Stimulated activated CD4-positive, alpha-beta T cell treated with anti-CD3 and anti-CD28 coated beads, Interleukin-15, amount 100 ng/mL, for 1 hour (primary cell): ENCODE results near the gene EVX2.

Experiments
- DNase-seq, 2 donors: peaks; one replicate each; pipeline ENCODE4 v3.0.0-alpha.2; 2020; ENCODE audit warnings: low read depth in 1 of 2, low spot score in 1 of 2

EVX2 gene

DNA sequence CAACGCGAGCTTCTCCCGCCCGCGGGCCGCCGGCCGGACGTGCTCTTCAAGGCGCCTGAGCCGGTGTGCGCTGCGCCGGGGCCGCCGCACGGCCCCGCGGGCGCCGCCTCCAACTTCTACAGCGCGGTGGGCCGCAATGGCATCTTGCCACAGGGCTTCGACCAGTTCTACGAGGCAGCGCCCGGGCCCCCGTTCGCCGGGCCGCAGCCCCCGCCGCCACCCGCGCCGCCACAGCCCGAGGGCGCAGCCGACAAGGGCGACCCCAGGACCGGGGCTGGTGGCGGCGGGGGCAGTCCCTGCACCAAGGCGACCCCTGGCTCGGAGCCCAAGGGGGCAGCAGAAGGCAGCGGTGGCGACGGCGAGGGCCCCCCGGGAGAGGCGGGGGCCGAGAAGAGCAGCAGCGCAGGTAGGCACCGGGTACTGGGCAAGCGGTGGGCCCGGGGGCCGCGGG is 24.0 kb upstream of the EVX2 start:
- DNase-seq, result no peak

- no peak for DNase-seq
Observed at GRCh38 chr2:176106581-176107539, 23.1 kb upstream of the EVX2 start, which contains the start of gene HOXD11. TSS of gene HOXD11 (plus strand) at chr2:176107280. CDS start at chr2:176107356, 76 bp downstream.

GRCh38 chr2:176105730-176106580 is 22.2 kb upstream of the EVX2 start:
- DNase-seq, result no peak

- no peak for DNase-seq
Observed at GRCh38 chr2:176105078-176105729, 21.4 kb upstream of the EVX2 start.

- DNase-seq, result no peak
Observed at GRCh38 chr2:176104316-176105077, 20.7 kb upstream of the EVX2 start.

DNA sequence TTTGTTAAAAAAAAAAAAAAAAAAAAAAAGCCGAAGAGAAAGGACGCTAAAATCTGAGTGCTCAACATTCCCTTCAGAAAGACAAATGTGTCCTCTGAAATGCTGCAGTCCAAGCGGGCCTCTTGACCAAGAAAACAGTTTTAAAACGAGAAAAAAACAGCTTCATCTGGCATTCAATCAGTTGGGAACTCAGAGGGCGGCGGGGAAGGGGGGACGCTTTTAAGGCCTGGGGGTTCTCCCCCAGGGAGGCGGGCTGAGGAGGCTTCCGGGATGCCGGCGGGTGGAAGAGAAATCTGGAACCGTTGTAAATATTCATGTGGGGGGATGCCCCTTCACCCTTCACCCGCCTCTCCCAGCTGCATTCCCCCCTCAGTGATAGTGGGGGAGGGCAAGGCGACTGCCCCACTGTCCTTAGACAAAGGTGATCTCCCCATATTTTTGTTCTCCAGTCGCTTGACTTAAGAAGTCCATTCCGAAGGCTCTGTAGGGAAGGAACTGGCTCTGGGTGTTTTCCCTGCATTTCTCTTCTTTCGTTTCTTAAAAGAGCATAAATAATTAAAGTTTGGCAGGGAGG is 20.1 kb upstream of the EVX2 start:
- DNase-seq, result no peak

DNA sequence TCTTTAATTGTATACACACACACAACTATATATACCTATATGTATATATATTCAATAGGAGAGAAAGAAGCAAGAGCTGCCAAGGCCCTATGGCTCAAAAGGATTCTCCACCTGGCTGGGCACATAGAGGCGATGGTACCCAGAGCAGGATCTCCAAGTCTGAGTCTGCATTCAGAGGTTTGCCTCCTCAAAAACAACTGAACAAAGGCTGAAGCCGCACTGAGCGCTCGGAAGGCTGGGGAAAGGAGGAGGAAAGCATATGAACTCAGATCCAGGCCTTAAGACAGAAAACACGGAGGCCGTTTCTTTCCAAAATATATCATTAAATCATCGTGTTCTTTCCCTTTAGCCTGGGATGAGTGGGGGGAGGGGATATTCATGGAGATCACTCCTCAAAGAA is 19.4 kb upstream of the EVX2 start:
- DNase-seq, result no peak

DNA sequence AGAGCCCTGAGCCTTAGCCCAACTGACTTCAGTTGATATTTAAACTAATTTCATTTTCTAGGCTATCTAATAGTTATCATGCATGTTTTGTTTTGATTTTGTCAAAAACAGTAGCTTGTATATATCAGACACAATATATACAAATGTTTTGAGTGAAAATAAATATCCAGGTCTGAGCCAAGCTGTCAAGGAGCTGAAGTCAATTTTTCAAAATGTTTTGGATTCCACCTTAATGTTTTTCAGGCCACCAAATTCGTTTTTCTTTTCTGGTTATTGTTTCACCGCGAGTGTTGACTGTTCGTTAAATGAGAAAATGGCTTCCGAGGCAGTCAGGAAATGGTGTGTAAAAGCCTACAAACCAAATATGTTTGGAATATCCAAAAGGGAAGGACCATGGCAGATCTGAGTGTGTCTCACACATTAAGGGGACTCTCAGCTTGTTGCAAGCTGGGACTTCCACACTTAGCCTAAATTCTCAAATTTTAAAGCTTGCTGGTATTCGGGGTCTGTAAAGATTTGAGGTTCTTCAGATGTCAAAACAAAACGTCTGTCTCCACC is 18.6 kb upstream of the EVX2 start:
- DNase-seq, result no peak

DNA sequence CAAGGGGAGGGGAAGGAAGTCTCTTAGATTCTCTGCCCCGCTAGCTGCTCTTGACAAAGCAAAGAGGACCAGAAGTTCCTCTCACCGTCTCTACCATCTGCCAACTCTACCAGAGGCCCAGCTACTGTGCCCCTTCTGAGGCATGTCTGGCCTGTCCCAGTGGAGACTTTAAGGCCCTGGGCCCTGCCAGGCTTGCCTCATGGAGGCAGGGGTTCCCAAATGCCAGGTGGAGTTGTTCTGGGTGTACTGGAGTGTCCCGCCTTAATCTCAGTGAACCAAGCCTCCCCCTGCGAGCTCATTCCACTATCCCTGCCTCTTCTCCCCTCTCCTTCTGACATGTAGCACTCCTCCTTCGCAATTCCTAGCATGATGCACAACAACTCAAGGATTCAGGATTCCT is 18.1 kb upstream of the EVX2 start:
- DNase-seq, result no peak

DNA sequence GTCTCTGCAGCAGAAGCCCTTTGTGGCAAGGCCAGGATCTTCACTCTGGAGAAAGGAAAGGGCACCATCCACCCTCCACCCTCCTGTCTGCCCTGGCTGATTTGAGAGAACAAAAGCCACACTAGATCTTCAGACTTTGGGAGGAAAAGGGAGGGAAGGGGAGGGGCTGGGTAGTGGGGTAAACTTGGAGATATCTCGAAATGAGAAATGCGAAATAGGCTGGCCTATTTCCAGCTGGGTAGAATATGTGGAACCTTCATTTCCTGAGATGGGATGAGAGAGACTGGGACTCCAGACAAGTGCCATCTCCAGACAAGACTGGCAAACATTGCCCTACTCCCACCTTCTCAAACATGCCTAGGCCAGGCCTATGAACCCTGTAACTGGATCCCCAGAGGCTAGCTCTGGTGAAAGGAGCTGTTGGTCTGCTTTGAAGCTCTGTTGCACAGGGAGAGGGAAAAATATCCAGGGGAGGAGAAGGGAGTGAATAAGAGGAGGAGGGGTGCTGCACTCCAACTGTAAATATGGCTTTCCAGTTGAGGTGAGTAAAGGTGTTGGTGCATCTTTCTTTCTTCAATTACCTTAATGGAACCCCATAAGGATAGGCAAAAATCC is 17.6 kb upstream of the EVX2 start:
- DNase-seq, result no peak

DNA sequence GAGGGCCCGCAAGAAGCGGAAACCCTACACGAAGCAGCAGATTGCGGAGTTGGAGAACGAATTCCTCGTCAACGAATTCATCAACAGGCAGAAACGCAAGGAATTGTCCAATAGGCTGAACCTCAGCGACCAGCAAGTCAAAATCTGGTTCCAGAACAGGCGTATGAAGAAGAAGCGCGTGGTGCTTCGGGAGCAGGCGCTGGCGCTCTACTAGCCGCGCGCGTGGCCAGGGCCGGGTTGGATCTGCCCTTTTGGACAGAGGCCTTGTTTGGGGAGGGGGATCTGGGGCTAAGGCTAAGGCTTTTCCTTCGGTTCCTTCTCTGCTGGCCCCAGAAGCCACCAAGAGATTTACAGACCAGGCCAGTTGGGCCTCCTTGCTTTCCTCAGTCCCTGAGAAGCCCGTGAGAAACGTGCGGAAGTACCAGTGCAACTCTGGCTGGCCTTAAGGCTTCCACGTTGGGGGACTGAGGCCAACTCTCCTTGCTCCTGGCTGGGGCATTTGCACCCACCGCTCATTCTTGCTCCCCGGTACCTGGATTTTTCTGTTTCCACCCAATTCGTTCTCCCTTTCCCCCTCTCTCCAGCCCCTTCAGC is 16.9 kb upstream of the EVX2 start:
- DNase-seq, result no peak

DNA sequence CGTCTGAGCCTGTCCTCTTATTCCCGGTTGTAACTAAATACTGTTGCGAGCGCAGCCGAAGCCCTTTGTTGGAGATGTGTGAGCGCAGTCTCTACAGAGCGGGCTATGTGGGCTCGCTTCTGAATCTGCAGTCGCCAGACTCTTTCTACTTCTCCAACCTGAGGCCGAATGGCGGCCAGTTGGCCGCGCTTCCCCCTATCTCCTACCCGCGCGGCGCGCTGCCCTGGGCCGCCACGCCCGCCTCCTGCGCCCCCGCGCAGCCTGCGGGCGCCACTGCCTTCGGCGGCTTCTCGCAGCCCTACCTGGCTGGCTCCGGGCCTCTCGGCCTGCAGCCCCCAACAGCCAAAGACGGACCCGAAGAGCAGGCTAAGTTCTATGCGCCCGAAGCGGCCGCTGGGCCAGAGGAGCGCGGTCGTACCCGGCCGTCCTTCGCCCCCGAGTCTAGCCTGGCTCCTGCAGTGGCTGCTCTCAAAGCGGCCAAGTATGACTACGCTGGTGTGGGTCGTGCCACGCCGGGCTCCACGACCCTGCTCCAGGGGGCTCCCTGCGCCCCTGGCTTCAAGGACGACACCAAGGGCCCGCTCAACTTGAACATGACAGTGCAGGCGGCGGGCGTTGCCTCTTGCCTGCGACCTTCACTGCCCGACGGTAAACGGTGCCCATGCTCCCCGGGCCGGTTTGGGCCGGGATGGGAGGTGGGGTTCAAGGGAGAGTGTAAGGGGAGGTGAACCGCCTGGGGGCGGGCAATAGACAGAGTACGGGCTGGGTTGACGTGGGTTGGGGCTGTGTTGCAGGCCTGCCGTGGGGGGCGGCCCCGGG is 16.2 kb upstream of the EVX2 start, which contains the start of gene HOXD12:
TSS of gene HOXD12 (plus strand) at position 68 of the 819 bp plus-strand sequence. CDS start at position 75, 7 bp downstream.
- DNase-seq, result no peak

GRCh38 chr2:176099159-176099727 is 15.5 kb upstream of the EVX2 start:
- no peak for DNase-seq

- no peak for DNase-seq
Observed at GRCh38 chr2:176098366-176099158, 14.8 kb upstream of the EVX2 start.

DNA sequence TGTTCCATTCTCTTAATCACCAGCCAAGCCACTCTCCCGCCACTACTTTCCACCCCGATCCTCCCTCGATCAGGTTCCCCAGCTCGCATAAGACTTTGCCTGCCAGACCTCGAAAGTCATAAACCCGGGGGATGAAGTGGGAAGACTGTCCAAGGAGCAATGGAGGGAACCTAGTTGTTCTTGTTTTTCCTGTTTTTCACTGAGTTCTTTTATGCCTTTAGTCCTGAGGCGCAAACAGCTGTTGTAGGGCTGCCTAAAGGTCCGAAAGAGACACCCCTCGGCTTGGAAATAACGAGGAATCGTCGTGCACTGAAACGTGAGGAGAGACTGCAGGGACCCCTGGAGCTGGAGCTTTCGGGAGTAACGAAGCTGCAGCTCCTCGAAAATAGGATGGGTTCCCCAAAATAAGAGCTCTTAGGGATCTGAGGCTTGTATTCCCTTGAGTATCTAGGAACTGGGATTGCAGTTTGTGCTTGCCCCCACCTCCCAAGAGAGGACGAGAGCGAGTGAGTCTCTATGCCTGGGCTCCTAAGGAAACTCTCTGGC is 14.1 kb upstream of the EVX2 start:
- DNase-seq, result no peak

DNA sequence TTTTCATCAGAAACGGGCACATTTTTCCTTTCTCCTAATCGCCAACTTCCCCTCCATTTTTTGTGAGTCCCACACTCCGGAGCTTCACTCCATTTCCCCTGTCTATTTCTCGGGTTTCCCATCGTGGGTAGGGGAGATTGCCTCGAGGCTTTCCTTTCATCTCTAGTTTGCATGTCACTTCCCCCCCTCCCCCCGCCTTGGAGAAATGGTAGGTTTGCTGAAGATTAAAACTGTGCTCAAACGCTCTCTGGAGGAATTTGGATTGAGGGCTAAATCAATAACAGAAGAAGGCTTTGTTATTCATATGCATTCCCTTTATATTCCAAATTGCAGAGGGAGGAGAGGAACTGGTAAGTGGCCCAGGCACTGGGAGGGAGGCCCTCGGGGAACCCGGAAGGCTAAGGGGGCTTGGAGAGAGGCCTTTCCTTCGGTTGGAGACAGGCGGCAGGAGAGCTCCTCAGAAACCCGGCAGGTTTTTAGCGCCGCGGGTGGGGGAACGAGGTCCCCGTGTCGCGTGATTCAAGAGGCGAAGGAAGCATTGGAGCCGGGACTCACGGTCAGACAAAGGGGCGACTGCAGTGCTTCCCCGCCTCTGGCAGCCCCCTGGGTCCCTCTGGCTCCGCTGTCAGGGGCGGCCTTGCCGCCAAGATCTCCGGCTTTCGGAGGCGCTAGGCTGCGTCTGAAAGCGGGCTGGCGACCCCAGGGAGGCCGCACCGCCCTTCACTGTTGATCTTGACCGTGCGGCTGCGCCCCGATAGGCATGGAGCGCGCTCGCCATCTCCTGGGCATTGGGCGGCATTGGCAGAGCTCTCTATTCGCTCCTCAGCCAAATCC is 13.4 kb upstream of the EVX2 start:
- DNase-seq, result peak in 1 of 2 donors; percentile 44
